PC-3 (cell line): Measurements from ENCODE around the gene PCSK1N. TPM values are rescaled to one million over a fixed set of nuclear protein-coding genes. Genes with fewer than 3 reads are reported as not detected.

ENCODE experiments used
- ATAC-seq: fragments of 200-7000 bp; cut with Tn5 transposase; 2 replicates; pipeline ENCODE4 v1.9.1; 2020; ENCODE audit warnings: mild to moderate bottlenecking, moderate library complexity
- BruUV-seq: library from RNA; stranded (reverse); fragments of 400-500 nt; replicated peaks from 2 replicates; lab custom pipeline; 2021; lab: Mats Ljungman, UMichigan
- CTCF ChIA-PET: fragments of 300-600 bp; sonication (Branson Sonifier 250); formaldehyde crosslinking; loops from one replicate; lab custom pipeline; 2022; ENCODE audit warnings: antibody characterized with exemption; lab: Charles Lee
- POLR2A ChIA-PET: fragments of 300-600 bp; sonication (Branson Sonifier 250); formaldehyde crosslinking; loops from one replicate; lab custom pipeline; 2022; ENCODE audit warnings: antibody characterized with exemption; ENCODE audit not compliant: unreplicated experiment; lab: Charles Lee
- DNase-seq: peaks from one replicate; pipeline ENCODE4 v3.0.0-alpha.2; 2015
- H2AFZ ChIP-seq: fragments of 300-600 bp; sonication (generic); 2 replicates; pipeline ENCODE4 v1.6.0; 2016; ENCODE audit warnings: antibody characterized with exemption, low read length
- H3F3A ChIP-seq: fragments of 300-600 bp; sonication (generic); one replicate; pipeline ENCODE4 v1.6.0; 2017; ENCODE audit warnings: antibody characterized with exemption, low read length, control low read depth, mild to moderate bottlenecking; ENCODE audit not compliant: unreplicated experiment
- H3K27ac ChIP-seq: fragments of 300-600 bp; sonication (generic); 2 replicates; pipeline ENCODE4 v1.5.1; 2016; ENCODE audit warnings: mild to moderate bottlenecking, low read length
- H3K27me3 ChIP-seq: fragments of 300-600 bp; sonication (generic); 2 replicates; pipeline ENCODE4 v1.6.1; 2016; ENCODE audit warnings: low read length, mixed read lengths
- H3K36me3 ChIP-seq: fragments of 300-600 bp; sonication (generic); 2 replicates; pipeline ENCODE4 v1.6.1; 2016; ENCODE audit warnings: low read depth, mixed run types, low read length, mixed read lengths
- H3K4me1 ChIP-seq: fragments of 300-600 bp; sonication (generic); 2 replicates; pipeline ENCODE4 v1.5.1; 2016; ENCODE audit warnings: low read length; ENCODE audit not compliant: insufficient read depth
- H3K4me2 ChIP-seq: fragments of 300-600 bp; sonication (generic); 2 replicates; pipeline ENCODE4 v1.6.0; 2016; ENCODE audit warnings: low read length
- H3K4me3 ChIP-seq: fragments of 300-600 bp; sonication (generic); 2 replicates; pipeline ENCODE4 v1.5.1; 2016; ENCODE audit warnings: mild to moderate bottlenecking, low read length, mixed read lengths
- H3K79me2 ChIP-seq: fragments of 300-600 bp; sonication (generic); 2 replicates; pipeline ENCODE4 v1.6.1; 2017; ENCODE audit warnings: low read length, mixed read lengths
- H3K9ac ChIP-seq: fragments of 300-600 bp; sonication (generic); 2 replicates; pipeline ENCODE4 v1.6.0; 2016; ENCODE audit warnings: mild to moderate bottlenecking, low read length
- H3K9me2 ChIP-seq: fragments of 300-600 bp; sonication (generic); replicated peaks from 2 replicates; pipeline ENCODE4 v1.6.1; 2016; ENCODE audit warnings: mixed run types, low read length, mixed read lengths
- H3K9me3 ChIP-seq: fragments of 300-600 bp; sonication (generic); 2 replicates; pipeline ENCODE4 v1.6.1; 2016; ENCODE audit warnings: low read length, mixed read lengths
- H4K20me1 ChIP-seq: fragments of 300-600 bp; sonication (generic); 2 replicates; pipeline ENCODE4 v1.6.1; 2016; ENCODE audit warnings: low read length, mixed read lengths
- EZH2 ChIP-seq: fragments of 300-600 bp; sonication (generic); IDR thresholded peaks from one replicate; pipeline ENCODE4 v1.6.1; 2017; ENCODE audit warnings: antibody characterized with exemption, mild to moderate bottlenecking, low read length; ENCODE audit not compliant: unreplicated experiment
- EZH2phosphoT487 ChIP-seq: fragments of 300-600 bp; sonication (generic); IDR thresholded peaks from 2 replicates; pipeline ENCODE4 v1.6.1; 2018; ENCODE audit warnings: mild to moderate bottlenecking, antibody characterized with exemption, low read length, borderline replicate concordance
- intact Hi-C: fragments of 100-400 bp; cut with micrococcal nuclease; formaldehyde crosslinking; loops from 2 replicates; pipeline ENCODE4 v1.9.0; 2023
- total RNA-seq: library from RNA; depleted of rRNA; stranded (reverse); fragments of >200 nt; gene quantifications from 2 replicates; pipeline ENCODE4 v1.2.3, GENCODE V29; 2014
- TF ChIP-seq, protein P1 (sequence below): fragments of 300-600 bp; sonication (generic); conservative IDR thresholded peaks from 2 replicates; pipeline ENCODE4 v1.5.1; 2017; ENCODE audit warnings: antibody characterized with exemption, low read depth, mild to moderate bottlenecking, low read length

Gene PCSK1N
- total RNA-seq, 1 experiment from 2014 or later, result 135 TPM

DNA sequence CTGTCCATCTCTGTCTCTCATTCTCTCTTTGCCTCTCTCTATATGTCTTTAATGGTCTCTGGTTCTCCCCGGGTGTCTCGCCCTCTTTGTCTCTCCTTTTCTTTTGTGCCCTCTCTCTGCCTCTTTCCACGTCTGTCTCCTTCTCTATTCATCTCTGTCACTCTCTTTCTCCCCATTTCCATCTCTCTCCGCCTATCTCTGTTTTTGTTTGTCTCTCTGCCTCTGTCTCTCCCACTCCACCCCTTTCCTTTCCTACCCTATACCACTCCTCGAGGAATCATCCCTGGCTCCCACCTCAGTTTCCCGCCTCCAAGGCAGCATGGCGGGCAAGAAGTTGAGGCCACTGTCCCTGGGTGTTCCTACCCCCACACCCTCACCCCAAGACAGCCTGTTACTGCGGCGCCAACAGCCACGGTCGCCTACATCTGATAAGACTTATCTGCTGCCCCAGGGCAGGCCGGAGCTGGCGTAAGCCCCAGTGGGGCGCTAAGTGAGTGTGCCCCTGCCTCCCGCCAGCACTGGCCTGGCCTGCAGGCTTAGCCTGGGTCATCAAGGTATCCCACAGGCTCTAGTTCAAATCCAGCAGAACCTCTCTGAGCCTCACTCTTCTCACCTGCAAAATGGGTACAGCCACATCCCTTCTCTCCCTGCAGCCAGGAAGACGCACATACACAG is 49.7 kb downstream of the PCSK1N start:
- Histone ChIP-seq H3K27ac (no peak overlapping the region), H3K9me3 (no peaks in the 10 kb centered on the region), H4K20me1 (no peaks in the 10 kb centered on the region), H3K79me2 (no peaks in the 10 kb centered on the region), H3K9ac (no peak overlapping the region), H3K4me2 (no peak overlapping the region), H3K4me1 (no peaks in the 10 kb centered on the region), H3K4me3 (no peak overlapping the region), H3F3A (no peaks in the 10 kb centered on the region), H2AFZ (no peak overlapping the region), H3K27me3 (no peaks in the 10 kb centered on the region), H3K9me2 (no peaks in the 10 kb centered on the region), H3K36me3 (no peaks in the 10 kb centered on the region)
- no TSS peak for BruUV-seq
- POLR2A ChIA-PET, result no interaction called here
- TF ChIP-seq, protein P1, sequence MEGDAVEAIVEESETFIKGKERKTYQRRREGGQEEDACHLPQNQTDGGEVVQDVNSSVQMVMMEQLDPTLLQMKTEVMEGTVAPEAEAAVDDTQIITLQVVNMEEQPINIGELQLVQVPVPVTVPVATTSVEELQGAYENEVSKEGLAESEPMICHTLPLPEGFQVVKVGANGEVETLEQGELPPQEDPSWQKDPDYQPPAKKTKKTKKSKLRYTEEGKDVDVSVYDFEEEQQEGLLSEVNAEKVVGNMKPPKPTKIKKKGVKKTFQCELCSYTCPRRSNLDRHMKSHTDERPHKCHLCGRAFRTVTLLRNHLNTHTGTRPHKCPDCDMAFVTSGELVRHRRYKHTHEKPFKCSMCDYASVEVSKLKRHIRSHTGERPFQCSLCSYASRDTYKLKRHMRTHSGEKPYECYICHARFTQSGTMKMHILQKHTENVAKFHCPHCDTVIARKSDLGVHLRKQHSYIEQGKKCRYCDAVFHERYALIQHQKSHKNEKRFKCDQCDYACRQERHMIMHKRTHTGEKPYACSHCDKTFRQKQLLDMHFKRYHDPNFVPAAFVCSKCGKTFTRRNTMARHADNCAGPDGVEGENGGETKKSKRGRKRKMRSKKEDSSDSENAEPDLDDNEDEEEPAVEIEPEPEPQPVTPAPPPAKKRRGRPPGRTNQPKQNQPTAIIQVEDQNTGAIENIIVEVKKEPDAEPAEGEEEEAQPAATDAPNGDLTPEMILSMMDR, result no peak
- no peak for TF ChIP-seq EZH2phosphoT487
- TF ChIP-seq EZH2, result no peak
- ATAC-seq, result no peak
- no peak for DNase-seq
- intact Hi-C loops, result no loop called here
- CTCF ChIA-PET, result no interaction called here

DNA sequence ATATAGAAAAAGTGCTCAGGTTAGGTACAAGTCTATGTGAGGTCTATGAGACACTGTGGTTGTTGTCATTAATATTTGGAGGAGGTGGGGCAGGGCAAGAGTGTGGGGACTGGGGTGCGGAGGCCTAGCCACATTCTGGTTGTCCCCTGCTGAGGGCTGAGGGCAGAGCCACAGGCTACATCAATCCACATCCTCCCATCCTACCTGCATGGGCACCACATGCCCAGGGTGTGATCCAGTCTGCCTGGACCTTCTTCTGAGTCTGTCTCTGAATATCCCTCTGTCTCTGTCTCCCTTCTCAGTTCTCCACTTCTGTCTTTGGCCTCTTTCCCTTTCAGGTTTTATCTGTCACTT is 50.2 kb downstream of the PCSK1N start:
- ChIA-PET CTCF (no interaction called here), POLR2A (no interaction called here)
- Histone ChIP-seq H3K27me3 (no peaks in the 10 kb centered on the region), H3K79me2 (no peaks in the 10 kb centered on the region), H3K4me3 (no peak overlapping the region), H3K9me3 (no peaks in the 10 kb centered on the region), H3K36me3 (no peaks in the 10 kb centered on the region), H3K4me1 (no peaks in the 10 kb centered on the region), H3K27ac (no peak overlapping the region), H3K4me2 (no peak overlapping the region), H3F3A (no peaks in the 10 kb centered on the region), H2AFZ (no peak overlapping the region), H3K9me2 (no peaks in the 10 kb centered on the region), H4K20me1 (no peaks in the 10 kb centered on the region), H3K9ac (no peak overlapping the region)
- ATAC-seq, result no peak
- no TSS peak for BruUV-seq
- intact Hi-C loops, result no loop called here
- TF ChIP-seq, protein P1, result no peak
- no peak for TF ChIP-seq EZH2phosphoT487
- no peak for TF ChIP-seq EZH2
- DNase-seq, result no peak

DNA sequence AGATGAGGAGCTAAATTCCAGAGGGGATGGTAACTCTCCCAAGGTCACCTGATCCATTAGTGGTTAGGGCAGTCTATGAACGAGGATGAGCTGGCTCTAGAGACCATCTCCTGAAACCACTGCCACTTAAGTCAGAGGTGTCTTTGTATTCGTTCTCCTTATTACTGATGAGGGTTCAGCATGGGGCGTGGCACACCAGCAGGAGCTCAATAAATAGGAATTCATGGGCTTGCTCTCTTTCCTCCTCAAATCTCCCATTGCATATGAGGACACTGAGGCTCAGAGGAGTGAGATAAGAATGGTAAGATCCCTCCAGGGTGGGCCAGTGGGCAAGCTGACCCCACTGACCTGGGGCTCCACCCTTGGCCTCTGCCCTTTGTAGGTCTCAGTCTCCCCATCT is 50.7 kb downstream of the PCSK1N start:
- no TSS peak for BruUV-seq
- CTCF ChIA-PET, result no interaction called here
- H3K9ac ChIP-seq, result no peak overlapping the region
- H3K9me3 ChIP-seq, result no peaks in the 10 kb centered on the region
- H3K4me2 ChIP-seq, result no peak overlapping the region
- H3K27ac ChIP-seq, result no peak overlapping the region
- POLR2A ChIA-PET, result no interaction called here
- H3K79me2 ChIP-seq, result no peaks in the 10 kb centered on the region
- H3K4me1 ChIP-seq, result no peaks in the 10 kb centered on the region
- H3K36me3 ChIP-seq, result no peaks in the 10 kb centered on the region
- no peaks in the 10 kb centered on the region for H3F3A ChIP-seq
- H3K4me3 ChIP-seq, result no peak overlapping the region
- H3K9me2 ChIP-seq, result no peaks in the 10 kb centered on the region
- H2AFZ ChIP-seq, result no peak overlapping the region
- intact Hi-C loops, result no loop called here
- ATAC-seq (no peak), DNase-seq (no peak)
- H4K20me1 ChIP-seq, result no peaks in the 10 kb centered on the region
- H3K27me3 ChIP-seq, result no peaks in the 10 kb centered on the region
- TF ChIP-seq EZH2phosphoT487, result no peak
- no peak for TF ChIP-seq EZH2
- TF ChIP-seq, protein P1, result no peak
